HG02610 (cell line): ENCODE data around the gene SLC9C1.
"Not testable (repeated sequence)": the region's sequence is repeated elsewhere in the genome, so short reads cannot be mapped to it uniquely, and the experiment has no call there.

Experiments
- ATAC-seq: cut with Tn5 transposase; IDR thresholded peaks from one replicate; pipeline ENCODE4 v1.9.1; 2021; ENCODE audit warnings: mild to moderate bottlenecking, moderate library complexity; ENCODE audit not compliant: unreplicated experiment

SLC9C1 gene

DNA sequence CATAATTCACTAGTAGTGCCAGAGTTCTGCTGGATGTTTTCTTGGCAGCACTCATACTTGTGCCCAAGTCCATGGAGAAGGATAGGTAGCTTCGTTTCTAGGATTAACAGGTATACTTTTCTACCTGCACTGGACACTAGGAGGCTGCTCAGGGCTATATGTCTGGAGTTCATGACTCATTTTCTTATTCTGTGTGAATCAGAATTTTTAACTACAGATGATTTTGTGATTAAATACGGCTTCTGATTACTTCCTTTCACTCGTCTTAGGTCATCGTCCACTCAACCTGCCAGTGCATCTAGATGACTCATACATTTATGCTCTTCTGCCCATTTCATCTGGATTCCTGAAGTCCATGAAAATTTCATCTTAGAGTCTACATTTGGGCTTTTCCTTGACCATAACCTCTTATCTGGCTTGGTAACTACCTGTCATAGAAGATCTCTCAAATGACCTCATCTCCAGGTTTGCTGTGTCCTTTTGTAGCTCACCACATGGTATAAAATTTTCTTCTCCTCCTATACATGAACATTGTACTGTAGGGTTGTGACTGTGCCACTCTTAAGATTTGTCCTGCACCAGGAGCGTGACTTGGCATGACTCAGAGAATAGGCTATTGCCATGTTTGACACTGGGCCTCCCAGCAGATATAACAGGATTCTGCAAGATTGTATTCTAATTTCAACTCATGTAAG is 94.2 kb downstream of the SLC9C1 start:
- no peak for ATAC-seq

DNA sequence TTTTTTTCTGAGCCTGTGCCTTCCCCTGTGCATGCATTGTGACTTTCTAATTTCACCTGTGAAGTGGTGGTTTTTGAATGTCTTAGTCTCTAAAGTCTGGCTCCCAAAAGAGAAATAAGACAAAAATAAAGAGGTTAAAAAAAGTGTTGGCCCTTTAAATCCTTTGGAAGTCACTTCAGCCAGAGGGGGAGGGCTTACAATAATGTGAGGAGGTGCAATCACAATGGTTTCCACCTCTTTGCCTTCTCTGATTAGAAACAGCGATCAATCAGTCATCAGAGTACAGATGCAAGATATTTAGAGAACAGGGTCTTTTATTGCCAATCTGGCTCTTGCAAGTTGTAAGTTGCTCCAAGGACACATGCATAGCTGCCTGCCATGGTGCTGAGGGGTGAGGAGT is 96.9 kb downstream of the SLC9C1 start:
- ATAC-seq = no peak

DNA sequence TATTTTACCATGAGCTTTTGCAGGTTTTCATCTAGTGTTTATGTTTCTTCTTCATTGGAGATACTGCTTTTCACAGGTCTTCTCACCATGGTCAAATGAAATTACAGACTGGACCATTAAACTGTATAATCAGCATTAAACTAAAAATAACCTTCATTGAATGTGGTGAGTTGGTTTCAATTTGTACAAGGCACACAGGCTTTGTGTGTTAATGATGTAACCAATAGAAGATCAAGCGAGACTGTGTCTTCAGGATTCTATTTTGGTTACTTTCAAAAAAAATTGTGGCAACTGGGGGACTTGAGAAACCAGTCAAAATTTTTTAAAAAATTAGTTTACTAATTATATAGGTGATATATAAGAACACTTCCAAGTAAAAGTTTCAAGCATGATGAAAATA is 106.7 kb downstream of the SLC9C1 start:
- ATAC-seq = no peak

DNA sequence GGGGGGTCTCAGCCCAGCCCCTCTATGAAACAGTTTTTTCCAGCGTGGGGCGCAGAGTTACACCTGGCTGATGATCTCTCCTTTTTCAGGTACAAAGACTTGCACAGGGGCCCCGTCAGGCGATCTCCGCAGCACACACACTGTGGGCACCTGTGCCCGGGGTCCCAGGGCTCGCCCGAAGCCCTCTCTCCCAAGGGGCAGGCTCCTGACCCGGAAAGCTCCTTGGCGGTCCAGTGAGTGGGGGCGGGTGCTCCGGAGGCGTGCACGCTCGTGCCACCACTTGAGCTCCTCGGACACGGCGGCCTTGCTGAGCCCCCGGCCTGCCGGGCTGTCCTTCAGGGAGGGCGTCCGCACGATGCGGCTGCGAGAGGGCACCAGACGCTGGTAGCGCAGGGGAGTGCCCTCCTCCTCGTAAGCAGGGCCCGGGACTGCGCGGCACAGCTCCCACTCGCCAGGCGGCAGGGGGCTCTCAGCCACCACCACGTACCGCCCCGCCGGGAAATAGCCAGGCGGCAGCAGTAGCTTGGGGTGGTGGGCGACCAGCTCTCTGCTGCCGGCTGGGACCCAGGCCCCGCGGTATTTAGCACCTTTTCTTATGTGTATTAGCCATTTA is 108.5 kb downstream of the SLC9C1 start:
- ATAC-seq = not testable (repeated sequence)

DNA sequence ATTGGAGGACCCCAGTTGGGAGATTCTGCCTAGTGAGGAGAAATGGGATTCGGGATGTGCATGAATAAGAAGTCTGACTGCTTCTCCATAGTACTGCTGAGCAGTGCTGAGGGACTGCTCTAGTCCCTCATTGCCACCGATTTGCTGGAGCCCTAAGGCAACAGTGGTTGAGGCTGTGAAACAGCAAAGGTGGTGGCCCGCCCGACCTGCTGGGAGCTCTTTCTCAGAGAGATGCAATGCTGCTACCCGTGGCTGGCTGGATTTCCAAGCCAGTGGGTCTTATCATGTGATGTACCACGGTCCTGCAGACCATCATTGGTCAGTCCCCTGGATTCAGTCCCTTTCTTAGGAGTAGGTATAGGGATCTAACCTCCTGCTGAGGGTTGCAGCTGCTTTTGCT is 118.4 kb downstream of the SLC9C1 start:
- ATAC-seq = no peak

DNA sequence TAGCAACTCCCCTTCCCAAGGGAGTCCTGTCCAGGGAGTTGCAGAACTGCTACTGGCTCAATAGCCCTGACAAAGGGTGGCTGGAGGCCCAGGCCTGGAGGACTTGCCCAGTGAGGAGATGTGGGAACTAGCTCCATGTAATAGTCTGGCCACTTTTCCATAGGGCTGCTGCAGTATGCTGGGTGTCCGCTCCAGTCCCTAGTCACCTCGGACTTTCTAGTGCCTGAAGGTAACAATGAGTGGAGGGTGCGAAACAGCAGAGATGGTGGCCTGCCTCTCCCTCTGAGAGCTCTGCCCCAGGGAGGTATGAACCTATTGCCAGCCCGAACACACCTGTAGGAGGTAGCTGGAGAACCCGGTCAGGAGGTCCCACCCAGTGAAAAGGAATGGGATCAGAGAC is 119.0 kb downstream of the SLC9C1 start:
- ATAC-seq = no peak

DNA sequence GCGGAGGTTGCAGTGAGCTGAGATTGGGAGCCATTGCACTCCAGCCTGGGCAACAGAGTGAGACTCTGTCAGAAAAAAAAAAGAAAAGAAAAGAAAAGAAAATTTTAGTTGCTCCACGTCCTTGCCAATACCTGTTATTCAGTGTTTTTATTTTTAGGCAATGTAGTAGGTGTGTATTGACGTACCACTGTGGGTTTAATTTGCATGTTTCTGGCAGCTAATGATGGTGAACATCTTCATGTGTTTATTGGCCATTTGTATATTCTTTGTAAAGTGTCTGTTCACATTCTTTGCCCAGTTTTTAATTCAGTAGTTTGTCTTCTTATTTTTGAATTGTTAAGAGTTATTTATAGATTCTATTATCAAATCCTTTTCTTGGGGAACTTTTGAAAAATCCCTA is 122.9 kb downstream of the SLC9C1 start:
- ATAC-seq = no peak

DNA sequence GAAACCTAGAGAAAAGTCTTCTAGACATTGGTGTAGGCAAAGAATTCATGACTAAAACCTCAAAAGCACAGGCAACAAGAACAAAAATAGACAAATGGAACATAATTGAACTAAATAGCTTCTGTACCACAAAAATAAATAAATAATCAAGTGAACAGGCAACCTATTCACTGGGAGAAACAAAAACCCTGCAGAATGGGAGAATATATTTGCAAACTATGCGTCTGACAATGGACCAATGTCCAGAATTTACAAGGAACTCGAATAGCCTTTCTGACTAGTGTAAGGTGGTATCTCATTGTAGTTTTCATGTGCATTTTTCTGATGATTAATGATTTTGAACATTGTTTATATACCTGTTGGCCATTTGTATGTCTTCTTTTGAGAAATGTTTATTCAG is 124.0 kb downstream of the SLC9C1 start:
- no peak for ATAC-seq

DNA sequence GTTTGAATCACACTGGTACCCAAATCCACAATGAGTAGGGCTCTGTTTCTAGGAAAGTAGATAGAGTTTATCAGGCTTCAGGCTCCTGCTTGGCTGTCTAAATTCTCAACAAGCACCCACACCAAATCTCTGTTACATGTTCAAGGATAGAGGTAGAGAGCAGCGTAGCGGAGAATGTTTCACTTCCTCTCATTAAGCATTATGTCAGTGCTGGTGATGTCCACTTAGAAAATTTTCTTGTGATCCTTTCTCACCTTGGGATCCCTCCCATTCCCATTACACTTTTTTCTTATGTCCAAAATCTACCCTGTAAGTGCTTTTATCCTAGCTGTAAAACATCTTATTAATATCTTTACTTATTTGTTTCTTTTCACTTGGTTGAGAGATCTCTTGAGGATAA is 126.3 kb downstream of the SLC9C1 start:
- ATAC-seq = peak; percentile 81

DNA sequence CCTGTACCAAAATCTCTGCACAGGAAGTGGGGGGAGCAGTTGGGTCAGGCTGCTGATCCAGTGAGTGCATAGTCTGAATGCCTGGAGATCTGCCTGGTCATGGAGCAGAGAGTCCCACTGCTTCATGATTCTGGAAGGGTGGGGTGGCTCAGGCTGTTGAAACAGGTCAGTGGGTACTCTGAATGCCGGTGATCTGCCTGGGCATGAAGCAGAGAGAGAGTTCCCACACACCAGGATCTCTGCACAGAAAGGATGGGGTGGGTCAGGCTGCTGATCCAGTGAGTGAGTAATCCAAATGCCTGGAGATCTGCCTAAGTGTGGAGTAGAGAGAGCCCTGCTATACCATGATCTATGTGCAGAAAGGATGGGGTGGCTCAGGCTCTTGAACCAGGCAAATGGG is 144.9 kb downstream of the SLC9C1 start:
- no peak for ATAC-seq

DNA sequence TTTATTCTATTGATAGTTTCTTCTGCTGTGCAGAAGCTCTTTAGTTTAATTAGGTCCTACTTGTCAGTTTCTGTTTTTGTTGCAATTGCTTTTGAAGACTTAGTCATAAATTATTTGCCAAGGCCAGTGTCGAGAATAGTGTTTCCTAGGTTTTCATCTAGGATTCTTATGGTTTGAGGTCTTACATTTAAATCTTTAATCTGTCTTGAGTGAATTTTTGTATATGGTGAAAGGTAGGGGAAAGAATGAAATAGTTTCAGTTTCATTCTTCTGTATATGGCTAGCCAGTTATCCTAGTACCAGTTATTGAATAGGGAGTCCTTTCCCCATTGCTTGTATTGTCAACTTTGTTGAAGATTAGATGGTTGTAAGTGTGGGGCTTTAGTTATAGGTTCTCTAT is 150.3 kb downstream of the SLC9C1 start:
- no peak for ATAC-seq

DNA sequence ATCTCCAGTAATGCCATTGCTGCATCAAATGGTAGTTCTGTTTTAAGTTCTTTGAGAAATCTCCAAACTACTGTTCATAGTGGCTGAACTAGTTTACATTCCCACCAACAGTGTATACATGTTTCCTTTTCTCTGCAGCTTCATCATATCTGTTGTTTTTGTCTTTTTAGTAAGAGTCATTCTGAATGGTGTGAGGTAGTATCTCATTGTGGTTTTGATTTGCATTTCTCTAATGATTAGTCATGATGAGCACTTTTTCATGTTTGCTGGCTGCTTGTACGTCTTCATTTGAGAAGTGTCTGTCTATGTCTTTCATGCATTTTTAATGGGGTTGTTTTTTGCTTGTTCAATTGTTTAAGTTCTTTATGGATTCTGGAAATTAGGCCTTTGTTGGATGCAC is 150.8 kb downstream of the SLC9C1 start:
- ATAC-seq = peak; percentile 81

DNA sequence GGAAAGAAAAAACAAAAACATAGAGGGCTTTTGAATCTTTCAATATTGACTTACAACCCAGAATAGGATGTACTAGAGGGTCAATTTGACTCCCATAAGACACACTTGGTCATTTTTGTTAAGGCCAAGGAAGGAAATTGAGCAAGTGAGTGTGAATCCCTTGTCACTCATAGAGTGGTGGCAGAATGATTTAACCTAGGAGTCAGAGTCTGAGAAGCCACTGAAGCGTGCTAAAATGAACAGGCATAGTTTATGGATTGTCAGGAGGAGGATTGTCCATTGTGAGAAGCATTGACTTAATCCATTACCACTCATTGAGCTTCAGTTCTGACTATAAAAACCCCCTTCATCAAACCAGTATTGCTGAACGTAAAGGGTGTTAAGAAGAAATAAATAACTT is 152.7 kb downstream of the SLC9C1 start:
- no peak for ATAC-seq

DNA sequence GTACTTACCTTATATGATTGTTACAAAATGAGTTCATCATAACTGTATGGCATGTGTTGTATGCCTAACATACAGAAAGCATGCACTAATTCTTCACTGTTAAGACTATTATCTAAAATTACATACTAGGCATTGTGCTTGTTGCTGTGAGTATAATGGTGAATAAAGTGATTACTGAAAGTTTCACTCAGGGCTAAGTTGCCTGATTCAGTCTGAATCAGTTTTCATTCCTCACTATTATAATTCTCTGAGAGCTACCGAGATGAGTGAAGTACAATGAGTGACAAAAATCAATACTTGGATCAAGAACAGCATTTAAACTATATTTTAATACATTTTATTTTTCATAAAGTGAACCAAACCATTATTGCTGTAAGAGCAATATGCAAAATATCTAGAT is 153.4 kb downstream of the SLC9C1 start:
- no peak for ATAC-seq

DNA sequence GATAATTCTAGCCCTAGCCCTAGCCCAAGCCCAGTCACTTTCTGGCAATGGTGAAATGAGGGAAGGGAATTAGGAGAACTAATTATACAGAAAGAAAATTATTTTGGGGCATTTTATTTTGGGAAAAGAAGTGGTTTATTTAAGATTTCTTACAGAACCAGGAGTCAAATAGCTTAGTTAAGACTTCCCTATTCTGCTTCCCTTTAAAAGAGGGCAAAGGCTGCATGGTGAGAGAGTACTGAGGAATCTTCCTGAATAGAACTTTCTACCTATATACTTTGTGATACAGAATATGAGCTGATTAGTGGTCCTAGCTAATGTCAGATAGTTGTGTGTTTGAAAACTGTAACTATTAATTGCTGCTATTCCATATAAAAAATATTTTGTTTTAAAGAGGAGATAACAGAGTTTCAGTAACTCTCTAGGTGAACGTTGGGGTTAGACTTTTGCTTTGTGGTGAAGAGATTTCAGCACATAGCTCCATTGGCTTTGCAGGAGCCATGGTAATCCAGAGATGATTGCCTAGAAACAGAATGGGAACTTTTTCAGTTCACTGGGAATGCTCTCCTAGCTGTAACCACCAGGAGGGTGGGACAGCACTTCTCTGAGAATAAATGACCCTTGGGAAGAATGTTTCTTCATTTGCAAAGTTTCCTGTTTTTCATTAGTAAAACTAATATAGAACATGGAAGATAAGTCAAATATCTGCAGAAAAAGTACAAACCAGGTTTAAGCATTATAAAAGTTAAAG is 155.6 kb downstream of the SLC9C1 start:
- no peak for ATAC-seq

DNA sequence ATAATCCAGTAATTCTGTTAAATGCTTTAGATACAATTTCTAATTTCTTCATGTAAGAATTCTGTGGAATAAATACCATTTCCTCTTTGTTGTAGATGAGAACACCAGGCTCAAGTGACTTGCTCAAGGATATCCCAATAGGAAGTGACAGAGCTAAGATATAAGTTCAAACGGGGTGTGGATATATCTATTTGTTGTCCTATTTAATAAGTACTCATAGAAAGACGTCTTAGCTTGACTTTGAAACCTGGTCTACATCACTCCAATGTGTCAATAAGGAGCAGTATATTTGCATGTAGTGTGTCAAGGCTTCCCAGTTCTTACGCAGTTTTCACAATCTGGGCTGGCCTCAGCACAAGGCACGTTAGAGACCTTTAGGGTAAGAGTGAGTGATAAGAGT is 156.2 kb downstream of the SLC9C1 start:
- no peak for ATAC-seq

DNA sequence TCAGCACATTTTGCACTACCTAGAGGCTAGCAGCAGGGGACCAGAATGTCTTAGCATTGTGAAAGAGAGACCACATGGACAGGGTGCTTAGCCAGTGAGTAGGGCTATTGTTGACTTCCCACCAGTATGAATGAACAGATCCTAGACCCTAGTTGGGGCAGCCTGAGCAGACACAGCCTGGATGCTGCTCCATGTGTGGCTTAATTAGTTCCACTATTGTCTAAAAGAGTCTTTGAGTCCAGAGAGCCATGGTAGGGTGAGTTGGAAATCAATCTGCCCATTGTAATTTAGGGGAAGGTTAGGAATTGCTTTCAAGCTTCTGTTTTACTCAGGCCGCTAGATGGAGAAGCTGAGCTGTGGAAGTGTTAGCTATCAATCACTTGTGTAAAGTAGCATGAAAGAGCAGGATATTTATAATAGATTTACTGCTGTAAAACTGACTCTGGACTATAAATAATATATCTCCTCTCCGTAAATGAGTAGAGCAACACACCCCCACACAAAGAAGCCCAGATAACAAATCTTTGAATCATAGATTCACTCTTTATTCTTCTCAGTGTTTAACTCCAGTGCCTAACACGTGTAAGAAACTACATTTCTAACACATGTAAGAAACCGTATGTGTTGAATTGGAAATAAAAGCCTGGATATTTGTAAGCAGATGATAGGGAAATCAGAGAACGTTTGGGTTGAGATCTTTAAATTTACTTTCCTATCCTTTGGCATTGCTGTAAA is 156.9 kb downstream of the SLC9C1 start:
- ATAC-seq = peak; percentile 17

DNA sequence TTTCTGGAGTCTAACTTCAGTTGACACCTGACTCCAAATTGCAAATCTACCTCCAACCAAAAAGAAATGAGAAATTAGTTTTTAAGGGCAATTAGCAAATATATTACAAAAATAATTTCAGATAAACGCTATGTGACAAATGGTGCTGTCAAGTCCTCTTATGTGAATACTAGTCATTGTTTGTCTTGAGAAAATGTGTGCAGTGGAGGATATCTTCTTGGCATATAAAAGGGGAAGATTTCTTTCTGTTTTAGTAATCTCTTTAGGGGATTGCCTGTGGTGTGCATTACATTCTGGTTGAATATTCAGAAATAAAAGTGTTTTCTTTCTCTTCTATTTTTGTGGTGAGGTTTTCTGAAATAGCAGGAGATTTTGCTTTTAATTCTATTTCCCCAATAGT is 158.0 kb downstream of the SLC9C1 start:
- ATAC-seq = no peak

DNA sequence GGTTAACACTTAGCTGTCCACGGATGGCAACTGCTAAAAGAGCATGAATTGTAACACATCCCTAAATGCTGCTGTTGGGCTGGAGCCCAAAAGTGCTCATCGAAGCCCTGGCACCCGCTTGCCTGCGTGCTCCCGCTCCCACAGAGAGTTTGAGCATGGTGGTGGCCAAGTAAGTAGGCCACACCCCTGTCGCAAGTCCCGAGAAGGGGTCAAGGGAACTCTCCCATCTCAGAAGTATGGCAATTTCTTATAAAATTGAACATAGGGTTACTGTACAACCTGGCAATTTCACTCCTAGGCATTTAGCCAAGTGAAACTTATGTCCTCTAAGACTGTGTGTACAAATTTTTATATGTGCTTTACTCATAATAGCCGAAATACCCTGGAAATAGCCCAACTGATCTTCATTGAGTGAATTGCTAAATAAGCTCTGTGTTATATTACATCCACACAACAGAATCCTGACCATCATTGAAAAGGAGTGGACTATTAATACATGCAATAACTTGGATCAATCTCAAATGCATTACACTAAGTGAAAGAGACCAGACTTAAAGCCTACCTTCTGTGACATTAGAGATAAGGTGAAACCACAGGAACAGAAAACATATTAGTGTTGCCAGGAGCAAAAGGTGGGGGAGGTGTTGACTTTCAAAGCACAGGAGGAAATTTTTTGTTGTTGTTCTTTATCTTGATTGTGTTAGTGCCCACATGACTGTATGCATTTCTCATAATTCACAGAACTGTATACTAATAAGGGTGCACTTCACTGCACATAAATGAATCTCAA is 159.5 kb downstream of the SLC9C1 start:
- no peak for ATAC-seq

DNA sequence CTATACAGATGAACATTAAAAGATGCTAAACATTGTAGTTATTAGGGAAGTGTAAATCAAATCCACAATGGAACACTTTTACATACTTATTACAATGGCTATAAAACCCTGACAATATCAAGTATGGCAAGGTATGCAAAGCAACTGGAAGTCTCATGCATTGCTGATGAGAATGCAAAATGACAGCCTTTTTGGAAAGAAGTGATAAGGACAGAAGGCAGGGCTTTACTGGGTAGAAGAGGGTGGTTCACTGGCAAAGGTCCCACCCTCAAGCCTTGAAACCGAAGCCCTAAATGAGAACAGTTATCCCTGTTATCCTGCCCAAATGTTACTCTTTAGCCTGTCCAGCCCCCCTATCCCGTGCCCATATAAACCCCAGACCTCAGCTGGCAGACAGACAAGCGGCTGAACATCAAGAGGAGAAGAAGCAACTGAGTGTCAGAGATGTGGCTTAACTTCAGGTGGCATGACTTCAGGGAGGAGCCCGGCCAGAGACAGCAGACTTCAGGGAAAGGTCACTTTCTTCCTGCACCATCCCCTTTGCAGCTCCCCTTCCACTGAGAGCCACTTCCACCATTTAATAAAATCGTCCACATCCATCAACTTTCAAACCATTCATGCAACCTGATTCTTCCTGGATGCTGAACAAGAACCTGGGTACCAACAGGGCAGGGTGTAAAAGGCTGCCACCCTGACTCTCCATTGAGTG is 160.2 kb downstream of the SLC9C1 start:
- ATAC-seq = no peak
